Measurements from ENCODE around the gene CCP110. TPM values are rescaled to one million over a fixed set of nuclear protein-coding genes. Genes with fewer than 3 reads are reported as not detected.

Gene CCP110
- total RNA-seq, 1 experiment from 2014 or later = 42.1 TPM

DNA sequence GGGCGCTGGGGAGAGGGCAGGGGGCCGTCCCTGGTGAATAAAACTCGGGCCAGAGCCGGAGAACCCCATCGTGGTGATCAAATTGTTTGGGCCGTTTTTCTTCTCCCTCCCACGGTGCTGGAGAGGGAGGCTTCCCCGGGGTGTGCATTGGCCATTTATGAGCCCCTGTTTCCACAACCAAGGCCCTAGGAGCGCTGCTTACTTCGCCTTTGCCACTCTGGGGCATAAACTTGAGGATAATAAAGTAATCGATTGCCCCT lies 544 bp downstream of the CCP110 start:
- intact Hi-C loops (cut with micrococcal nuclease; ENCODE audit: unreplicated experiment) = loop anchor here (10.0 kb wide), 1 partner anchor 729 kb away; the partner anchor contains the start of gene RPS15A
- H3K4me3 ChIP-seq (ENCODE audit: low read depth, low read length, poor library complexity, severe bottlenecking) = peak overlapping the region; percentile 85
- H3K27ac ChIP-seq (ENCODE audit: low read depth, low read length, poor library complexity, severe bottlenecking) = peak overlapping the region; percentile 59
- H3K36me3 ChIP-seq (ENCODE audit: insufficient read depth, low read length, poor library complexity, severe bottlenecking) = peaks cover 23% of the 10 kb centered on the region
- CTCF ChIA-PET = no interaction called here
- no peaks in the 10 kb centered on the region for H3K9me3 ChIP-seq (ENCODE audit: low read depth, low read length, poor library complexity, severe bottlenecking)
- BruUV-seq (replicated peaks) = no TSS peak
- no peak for DNase-seq (ENCODE audit: low spot score)
- POLR2A ChIA-PET (ENCODE audit: low non-redundant PET) = no interaction called here
- peaks cover 31% of the 10 kb centered on the region for H3K4me1 ChIP-seq (ENCODE audit: insufficient read depth, low read length, poor library complexity, severe bottlenecking)
- no peaks in the 10 kb centered on the region for H3K27me3 ChIP-seq (replicated peaks; ENCODE audit: insufficient read depth, low read depth, low read length, poor library complexity)
- TF ChIP-seq, protein P1, sequence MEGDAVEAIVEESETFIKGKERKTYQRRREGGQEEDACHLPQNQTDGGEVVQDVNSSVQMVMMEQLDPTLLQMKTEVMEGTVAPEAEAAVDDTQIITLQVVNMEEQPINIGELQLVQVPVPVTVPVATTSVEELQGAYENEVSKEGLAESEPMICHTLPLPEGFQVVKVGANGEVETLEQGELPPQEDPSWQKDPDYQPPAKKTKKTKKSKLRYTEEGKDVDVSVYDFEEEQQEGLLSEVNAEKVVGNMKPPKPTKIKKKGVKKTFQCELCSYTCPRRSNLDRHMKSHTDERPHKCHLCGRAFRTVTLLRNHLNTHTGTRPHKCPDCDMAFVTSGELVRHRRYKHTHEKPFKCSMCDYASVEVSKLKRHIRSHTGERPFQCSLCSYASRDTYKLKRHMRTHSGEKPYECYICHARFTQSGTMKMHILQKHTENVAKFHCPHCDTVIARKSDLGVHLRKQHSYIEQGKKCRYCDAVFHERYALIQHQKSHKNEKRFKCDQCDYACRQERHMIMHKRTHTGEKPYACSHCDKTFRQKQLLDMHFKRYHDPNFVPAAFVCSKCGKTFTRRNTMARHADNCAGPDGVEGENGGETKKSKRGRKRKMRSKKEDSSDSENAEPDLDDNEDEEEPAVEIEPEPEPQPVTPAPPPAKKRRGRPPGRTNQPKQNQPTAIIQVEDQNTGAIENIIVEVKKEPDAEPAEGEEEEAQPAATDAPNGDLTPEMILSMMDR (conservative IDR thresholded peaks at IDR 0.05; ENCODE audit: low read depth, low read length) = no peak
- no peak for TF ChIP-seq EZH2 (IDR thresholded peaks at IDR 0.05; ENCODE audit: borderline replicate concordance, low read depth, low read length, poor library complexity, severe bottlenecking)

DNA sequence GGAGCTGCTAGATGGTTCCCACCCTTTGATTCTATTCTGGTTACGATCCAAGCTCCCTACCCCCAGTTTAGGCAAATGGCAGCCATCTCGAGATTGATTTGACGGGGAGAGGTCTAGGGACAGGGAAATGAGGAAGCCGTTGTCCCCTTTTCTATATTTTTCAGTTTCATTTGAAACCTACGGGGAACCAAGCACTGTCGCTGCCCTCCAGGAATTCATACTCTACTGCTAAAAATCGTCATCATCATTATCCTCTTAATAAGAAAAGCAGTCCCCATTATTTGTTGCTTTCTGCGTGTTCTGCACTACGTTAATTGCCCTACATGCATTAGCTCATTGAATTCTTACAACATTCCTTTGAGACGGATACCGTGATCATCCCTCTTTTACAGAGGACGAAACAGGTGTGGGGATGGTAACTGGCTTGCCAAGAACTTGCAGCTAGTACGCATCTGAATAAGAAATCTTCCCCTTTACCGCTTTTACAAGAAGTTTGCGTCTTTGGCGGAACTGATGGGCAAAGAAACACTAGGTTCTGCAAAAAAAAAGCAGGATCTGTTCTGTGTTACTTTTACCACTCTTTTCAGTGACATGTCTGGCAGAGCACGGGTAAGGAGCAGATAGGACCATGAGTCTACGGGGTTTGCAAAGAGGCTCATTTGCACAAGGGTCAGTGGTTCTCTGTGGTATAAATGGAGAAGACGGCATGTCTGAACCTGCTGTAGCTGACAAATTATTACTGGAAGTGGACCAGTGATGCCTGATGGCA lies 1.1 kb downstream of the CCP110 start:
- Histone ChIP-seq H3K4me1 (ENCODE audit: insufficient read depth, low read length, poor library complexity, severe bottlenecking) (peaks cover 31% of the 10 kb centered on the region), H3K9me3 (ENCODE audit: low read depth, low read length, poor library complexity, severe bottlenecking) (no peaks in the 10 kb centered on the region), H3K36me3 (ENCODE audit: insufficient read depth, low read length, poor library complexity, severe bottlenecking) (peaks cover 23% of the 10 kb centered on the region), H3K4me3 (ENCODE audit: low read depth, low read length, poor library complexity, severe bottlenecking) (peak overlapping the region; percentile 85), H3K27me3 (replicated peaks; ENCODE audit: insufficient read depth, low read depth, low read length, poor library complexity) (no peaks in the 10 kb centered on the region), H3K27ac (ENCODE audit: low read depth, low read length, poor library complexity, severe bottlenecking) (peak overlapping the region; percentile 59)
- intact Hi-C loops (cut with micrococcal nuclease; ENCODE audit: unreplicated experiment) = loop anchor here (10.0 kb wide), 1 partner anchor 730 kb away; the partner anchor contains the start of gene RPS15A
- no TSS peak for BruUV-seq (replicated peaks)
- no peak for DNase-seq (ENCODE audit: low spot score)
- POLR2A ChIA-PET (ENCODE audit: low non-redundant PET) = no interaction called here
- TF ChIP-seq, protein P1 (conservative IDR thresholded peaks at IDR 0.05; ENCODE audit: low read depth, low read length) = no peak
- TF ChIP-seq EZH2 (IDR thresholded peaks at IDR 0.05; ENCODE audit: borderline replicate concordance, low read depth, low read length, poor library complexity, severe bottlenecking) = no peak
- CTCF ChIA-PET = no interaction called here

DNA sequence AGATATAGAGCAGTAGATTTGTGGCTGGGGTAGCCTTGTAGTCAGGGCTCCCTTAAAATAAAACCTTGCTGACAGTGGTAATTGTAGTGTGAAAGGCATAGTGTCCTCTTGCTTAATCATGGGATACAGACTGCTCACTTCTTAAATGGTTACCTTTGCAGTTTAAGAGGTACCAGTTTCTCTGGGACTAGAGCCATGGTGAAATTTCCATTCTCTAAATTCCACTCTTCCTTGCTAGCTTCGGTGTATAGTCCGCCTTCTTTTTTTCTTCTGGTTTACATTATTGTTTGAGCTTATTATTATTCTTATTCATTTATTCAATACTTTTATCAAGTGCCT lies 1.6 kb downstream of the CCP110 start:
- ChIA-PET POLR2A (ENCODE audit: low non-redundant PET) (no interaction called here), CTCF (no interaction called here)
- Histone ChIP-seq H3K36me3 (ENCODE audit: insufficient read depth, low read length, poor library complexity, severe bottlenecking) (peaks cover 25% of the 10 kb centered on the region), H3K9me3 (ENCODE audit: low read depth, low read length, poor library complexity, severe bottlenecking) (no peaks in the 10 kb centered on the region), H3K27ac (ENCODE audit: low read depth, low read length, poor library complexity, severe bottlenecking) (peak overlapping the region; percentile 59), H3K4me1 (ENCODE audit: insufficient read depth, low read length, poor library complexity, severe bottlenecking) (peaks cover 28% of the 10 kb centered on the region), H3K4me3 (ENCODE audit: low read depth, low read length, poor library complexity, severe bottlenecking) (peak overlapping the region; percentile 85), H3K27me3 (replicated peaks; ENCODE audit: insufficient read depth, low read depth, low read length, poor library complexity) (no peaks in the 10 kb centered on the region)
- TF ChIP-seq EZH2 (IDR thresholded peaks at IDR 0.05; ENCODE audit: borderline replicate concordance, low read depth, low read length, poor library complexity, severe bottlenecking) = no peak
- TF ChIP-seq, protein P1 (conservative IDR thresholded peaks at IDR 0.05; ENCODE audit: low read depth, low read length) = no peak
- BruUV-seq (replicated peaks) = no TSS peak
- DNase-seq (ENCODE audit: low spot score) = no peak
- intact Hi-C loops (cut with micrococcal nuclease; ENCODE audit: unreplicated experiment) = loop anchor here (10.0 kb wide), 1 partner anchor 731 kb away; the partner anchor contains the start of gene RPS15A
